ENCODE data around the gene COL4A2. TPM values are rescaled to one million over a fixed set of nuclear protein-coding genes. Genes with fewer than 3 reads are reported as not detected.
A peak's percentile ranks its signal among the peaks of the same experiment; 100 is the strongest.
"Not testable (repeated sequence)": the region's sequence is repeated elsewhere in the genome, so short reads cannot be mapped to it uniquely, and the experiment has no call there.

COL4A2 gene
- total RNA-seq, 1 experiment from 2014 or later = 177 TPM

- peak; percentile 55 for DNase-seq (ENCODE audit: low spot score)
Observed at GRCh38 chr13:110379905-110380341, 72.8 kb downstream of the COL4A2 start.

- no peak for DNase-seq (ENCODE audit: low spot score)
Observed at GRCh38 chr13:110380359-110381028, 73.4 kb downstream of the COL4A2 start.

GRCh38 chr13:110381029-110381360 is 73.9 kb downstream of the COL4A2 start:
- no peak for DNase-seq (ENCODE audit: low spot score)

DNA sequence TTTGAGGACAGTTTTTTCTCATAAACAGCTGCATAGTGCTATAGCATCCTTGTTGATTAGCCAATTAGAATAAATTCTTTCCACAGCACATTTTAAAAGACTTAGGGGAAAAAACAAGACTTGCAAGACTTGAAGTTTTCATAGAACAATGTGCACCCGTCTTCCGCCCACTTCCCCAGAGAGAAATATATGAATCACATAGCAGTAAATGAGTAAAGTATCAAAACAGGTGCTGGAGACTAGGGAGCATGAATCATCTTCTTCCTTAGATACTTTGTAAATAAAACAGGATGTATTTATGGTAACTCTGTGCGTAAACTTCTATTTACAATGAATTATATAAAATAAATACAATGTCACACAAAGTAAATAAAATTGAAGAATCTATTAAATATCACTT is 75.1 kb downstream of the COL4A2 start:
- DNase-seq (ENCODE audit: low spot score) = peak; percentile 78

- DNase-seq (ENCODE audit: low spot score) = no peak
Observed at GRCh38 chr13:110382830-110383229, 75.7 kb downstream of the COL4A2 start.

DNA sequence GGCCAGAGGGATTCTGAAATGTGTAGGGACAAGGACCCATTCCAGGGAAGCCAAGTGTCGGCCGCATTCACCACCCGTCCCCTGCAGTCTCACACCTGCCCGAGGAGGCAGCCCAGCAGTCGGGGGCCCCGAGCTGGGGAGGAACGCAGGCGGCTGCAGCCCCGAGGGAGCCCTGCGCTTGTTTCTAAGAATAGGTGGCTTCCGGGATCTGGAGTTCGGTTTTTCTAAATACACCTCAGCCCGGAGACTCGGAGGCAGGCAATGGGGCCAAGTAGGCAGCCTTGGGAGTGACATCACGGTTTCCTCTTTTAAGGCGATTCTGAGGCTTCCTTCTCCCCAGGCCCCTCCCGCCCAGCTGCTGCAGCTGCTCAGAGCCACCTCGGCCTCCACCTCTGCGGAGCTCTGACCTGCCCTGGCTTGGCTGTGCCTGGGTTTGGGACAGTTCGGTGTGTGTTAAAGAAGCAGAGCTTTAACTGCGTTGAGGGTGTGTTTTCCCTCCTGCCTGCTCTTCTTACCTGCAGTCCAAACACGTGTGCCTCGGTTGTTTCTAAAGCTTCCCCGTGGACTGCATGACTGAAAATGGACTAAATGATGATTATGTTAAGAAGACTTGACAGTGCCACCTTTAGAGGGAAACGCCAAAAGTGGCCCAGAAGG is 80.5 kb downstream of the COL4A2 start:
- DNase-seq (ENCODE audit: low spot score) = peak; percentile 86

- peak; percentile 89 for DNase-seq (ENCODE audit: low spot score)
Observed at GRCh38 chr13:110388108-110388943, 81.2 kb downstream of the COL4A2 start.

DNA sequence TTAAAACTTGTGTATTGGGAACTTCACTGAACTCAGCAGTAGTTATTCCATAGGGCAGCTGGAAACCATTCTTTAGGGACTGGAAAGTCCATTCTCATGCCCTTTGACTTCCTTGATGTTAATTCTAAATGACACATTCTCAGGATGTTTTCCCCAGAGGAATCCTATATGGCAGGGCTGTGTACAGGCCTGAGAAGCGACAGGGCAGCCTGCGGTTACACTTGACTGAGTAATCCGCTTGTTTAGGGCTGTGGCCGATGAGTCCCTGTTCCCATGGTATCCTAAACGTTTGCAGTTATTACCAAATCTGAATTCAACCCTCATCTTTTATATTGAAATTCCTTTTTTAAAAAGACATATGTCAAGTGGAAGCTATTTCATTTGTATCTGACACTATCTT is 83.5 kb downstream of the COL4A2 start:
- DNase-seq (ENCODE audit: low spot score) = peak; percentile 98

DNA sequence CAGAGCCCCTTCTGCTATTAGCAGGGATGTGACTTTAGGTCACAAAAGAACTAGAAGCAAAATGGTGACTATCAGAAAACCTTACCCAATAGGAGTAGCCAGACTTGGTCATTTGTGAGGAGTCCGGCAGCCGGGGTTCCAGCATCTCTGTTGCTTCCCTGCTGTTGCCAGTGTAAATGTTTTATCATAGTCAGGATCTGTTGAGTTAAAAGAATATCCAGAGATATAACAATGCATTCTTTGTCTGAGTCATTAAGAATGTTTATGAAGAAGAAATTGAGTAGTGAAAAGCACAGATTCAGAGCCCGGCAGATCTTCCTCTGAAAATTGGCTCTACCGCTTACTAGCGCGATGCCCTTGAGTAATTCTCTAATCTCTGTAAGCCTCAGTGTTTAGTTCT is 84.2 kb downstream of the COL4A2 start:
- DNase-seq (ENCODE audit: low spot score) = peak; percentile 67

DNA sequence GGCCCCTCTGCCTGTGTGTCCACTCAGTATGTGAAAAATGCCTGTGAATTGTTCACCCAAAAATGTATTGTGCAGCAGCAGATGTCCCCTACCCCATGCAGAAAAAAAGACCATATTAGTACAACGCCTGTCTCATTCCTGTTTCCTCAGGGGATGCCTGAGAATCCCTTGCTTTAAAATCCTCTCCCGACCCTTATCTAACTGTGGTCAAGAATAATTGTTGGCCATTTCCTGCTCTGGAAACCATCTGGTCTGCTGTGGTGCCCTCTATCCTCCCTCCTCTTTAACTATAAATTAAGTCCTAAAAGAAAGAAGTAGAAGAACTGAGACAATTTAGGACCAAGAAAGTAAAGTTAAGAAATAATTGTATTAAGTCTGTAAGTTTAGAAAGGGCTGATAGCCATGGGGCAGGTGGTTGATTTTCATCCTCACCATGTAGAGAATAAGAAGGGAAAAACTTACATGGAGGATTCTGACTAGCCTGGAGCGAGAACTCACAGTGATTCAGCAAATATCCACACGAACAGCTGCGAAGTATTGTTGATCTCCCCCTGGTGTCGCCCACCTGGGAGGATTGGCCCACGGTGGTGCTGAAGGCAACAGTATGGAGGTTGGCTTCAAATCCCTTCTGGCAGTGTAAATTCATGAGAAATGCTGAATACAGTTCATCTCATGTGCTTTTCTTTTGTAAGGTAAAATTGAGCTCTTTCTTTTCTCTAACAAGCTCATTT is 85.6 kb downstream of the COL4A2 start:
- DNase-seq (ENCODE audit: low spot score) = peak; percentile 89

- DNase-seq (ENCODE audit: low spot score) = no peak
Observed at GRCh38 chr13:110393761-110394160, 86.7 kb downstream of the COL4A2 start.

GRCh38 chr13:110394371-110394841 is 87.3 kb downstream of the COL4A2 start:
- DNase-seq (ENCODE audit: low spot score) = peak; percentile 50

DNA sequence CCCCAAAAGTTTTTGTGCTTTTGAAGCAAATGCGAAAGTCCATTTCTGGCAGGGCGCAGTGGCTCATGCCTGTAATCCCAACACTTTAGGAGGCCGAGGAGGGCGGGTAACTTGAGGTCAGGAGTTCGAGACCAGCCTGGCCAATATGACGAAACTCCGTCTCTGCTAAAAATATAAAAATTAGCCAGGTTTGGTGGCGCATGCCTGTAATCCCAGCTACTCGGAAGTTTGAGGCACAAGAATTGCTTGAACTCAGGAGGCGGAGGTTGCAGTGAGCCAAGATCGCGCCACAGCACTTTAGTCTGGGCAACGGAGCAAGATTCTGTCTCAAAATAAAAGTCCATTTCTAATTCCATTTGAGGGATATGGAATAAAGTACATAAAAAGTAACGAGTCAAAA is 88.5 kb downstream of the COL4A2 start:
- not testable (repeated sequence) for DNase-seq (ENCODE audit: low spot score)

DNA sequence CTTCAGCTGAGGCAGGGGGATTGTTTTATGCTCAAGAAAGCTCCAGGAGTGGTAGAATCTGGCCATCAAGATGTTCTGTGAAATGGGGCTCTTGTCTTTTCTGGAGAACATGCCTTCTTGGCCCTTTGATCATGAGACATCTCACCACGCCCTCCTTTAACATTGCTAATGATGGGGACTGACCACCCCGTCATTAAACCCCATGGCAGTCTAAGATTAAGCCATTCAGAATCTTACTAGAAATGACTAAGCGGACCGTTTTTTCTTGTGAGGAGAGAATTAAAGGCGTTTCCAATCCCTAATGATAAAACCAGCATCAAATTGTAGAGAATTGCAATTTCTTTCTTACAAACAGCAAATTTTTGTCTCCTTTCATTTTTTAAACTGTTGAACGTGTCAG is 89.4 kb downstream of the COL4A2 start:
- DNase-seq (ENCODE audit: low spot score) = peak; percentile 82

- DNase-seq (ENCODE audit: low spot score) = peak; percentile 98
Observed at GRCh38 chr13:110396913-110397381, 89.9 kb downstream of the COL4A2 start.

DNA sequence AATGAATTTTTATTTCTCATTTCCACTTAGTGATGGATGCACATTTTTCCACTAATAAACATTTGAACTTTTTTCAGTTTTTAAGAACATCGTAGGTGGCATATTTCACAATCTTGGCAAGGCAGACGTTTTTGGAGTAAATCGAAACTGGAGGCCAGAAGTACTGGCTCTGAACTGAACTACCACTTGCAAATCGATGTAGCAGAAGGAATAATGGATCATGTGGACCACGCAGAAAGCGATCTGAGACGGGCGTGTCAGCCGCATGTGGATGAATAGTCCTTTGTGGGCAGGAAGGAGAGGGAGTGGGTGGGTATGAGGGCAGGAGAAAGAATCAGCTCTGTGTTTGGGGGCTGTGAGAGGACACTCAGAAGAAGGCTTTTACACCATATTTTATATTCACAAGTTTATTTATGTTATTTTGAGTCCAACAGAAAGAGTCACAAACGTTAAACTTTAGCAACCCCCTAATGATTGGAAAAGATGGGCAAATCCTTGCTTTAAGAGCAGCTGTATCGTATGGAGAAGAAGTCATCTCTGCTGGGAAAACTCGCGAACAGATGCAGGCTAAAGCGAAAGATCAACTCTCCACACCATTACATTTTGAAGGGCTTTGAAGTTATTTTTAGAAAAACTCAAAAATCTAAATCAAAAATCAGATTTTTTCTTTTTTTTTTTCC is 90.5 kb downstream of the COL4A2 start:
- peak; percentile 60 for DNase-seq (ENCODE audit: low spot score)

DNA sequence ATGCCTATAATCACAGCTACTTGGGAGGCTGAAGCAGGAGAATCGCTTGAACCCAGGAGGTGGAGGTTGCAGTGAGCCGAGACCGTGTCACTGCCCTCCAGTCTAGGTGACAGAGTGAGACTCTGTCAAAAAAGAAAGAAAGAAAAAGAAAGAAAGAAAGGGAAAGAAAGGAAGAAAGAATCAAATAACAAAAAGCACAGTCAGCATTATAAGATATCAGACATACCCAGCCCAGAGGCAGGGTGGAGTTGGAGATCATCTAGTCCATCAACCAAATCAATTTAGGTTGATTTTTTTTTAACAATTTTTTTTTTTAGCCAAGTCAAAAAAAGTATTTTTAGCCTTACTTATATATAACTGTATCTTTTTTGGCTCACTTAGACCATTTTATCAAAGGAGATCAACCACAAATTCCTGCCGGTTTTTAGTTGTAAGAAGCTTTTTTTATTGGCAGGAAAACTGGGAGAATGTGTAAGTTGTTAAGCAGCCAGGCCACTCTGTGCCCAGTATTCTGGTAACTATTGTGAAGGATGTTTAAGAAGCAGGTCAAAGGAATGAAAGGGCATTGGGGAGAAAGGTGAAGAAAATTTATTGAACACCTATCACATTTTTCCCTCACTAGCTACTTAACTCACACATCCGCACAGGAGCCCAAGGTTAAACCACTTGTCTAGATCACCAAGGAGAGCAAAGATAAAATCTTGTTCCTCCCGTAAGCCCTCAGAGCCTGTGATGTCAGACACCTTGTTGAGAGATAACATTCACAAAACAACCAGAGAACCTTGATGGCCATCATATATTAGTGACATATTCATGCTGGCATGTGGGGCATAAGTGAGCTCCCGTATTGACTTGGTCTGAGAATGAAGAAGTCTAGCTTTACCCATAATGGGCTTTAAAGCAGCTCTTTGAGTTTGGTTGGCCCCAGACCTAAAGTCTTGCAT is 91.8 kb downstream of the COL4A2 start:
- DNase-seq (ENCODE audit: low spot score) = peak; percentile 79

DNA sequence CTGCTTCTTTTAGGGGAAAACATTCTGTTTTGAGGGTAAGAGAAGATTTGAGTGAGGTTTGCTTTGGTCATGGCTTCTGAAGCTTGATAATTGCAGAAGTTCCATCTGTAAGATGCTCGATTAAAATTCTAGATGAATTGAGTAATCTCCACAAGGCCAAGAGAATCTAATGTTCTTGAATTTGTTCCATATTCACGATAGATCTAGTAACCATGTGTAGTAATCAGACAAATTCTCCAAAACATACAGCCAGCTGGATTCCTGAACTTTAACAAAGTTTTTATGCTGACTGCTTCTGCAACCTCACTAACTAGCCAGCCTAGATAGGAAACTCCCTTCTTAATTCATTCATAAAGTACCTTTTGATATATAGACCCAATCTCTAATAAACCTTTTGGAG is 92.7 kb downstream of the COL4A2 start:
- no peak for DNase-seq (ENCODE audit: low spot score)

GRCh38 chr13:110400786-110401533 is 93.9 kb downstream of the COL4A2 start:
- no peak for DNase-seq (ENCODE audit: low spot score)
